HFFc6 (cell line): ENCODE data around the gene KCTD8. TPM values are rescaled to one million over a fixed set of nuclear protein-coding genes. Genes with fewer than 3 reads are reported as not detected.

ENCODE experiments used
- DNase-seq: peaks from one replicate; pipeline ENCODE4 v3.0.0-alpha.2; 2018
- H3K27ac Mint-ChIP-seq: 2 replicates; pipeline ENCODE4 v1.8.0; 2020; ENCODE audit warnings: mild to moderate bottlenecking, mixed read lengths
- H3K27me3 Mint-ChIP-seq: 2 replicates; pipeline ENCODE4 v1.8.0; 2021; ENCODE audit warnings: mild to moderate bottlenecking, moderate library complexity, mixed read lengths; ENCODE audit not compliant: insufficient read depth
- H3K36me3 Mint-ChIP-seq: 2 replicates; pipeline ENCODE4 v1.8.0; 2021; ENCODE audit warnings: low read depth, mixed read lengths
- H3K4me1 Mint-ChIP-seq: 2 replicates; pipeline ENCODE4 v1.8.0; 2020; ENCODE audit warnings: low read depth, mixed read lengths
- H3K4me3 Mint-ChIP-seq: 2 replicates; pipeline ENCODE4 v1.8.0; 2020; ENCODE audit warnings: mild to moderate bottlenecking, moderate library complexity, mixed read lengths
- H3K9me3 Mint-ChIP-seq: 2 replicates; pipeline ENCODE4 v1.8.0; 2020; ENCODE audit warnings: mild to moderate bottlenecking, mixed read lengths
- CTCF ChIP-seq: fragments of 200-600 bp; sonication (generic); IDR thresholded peaks from 2 replicates; pipeline ENCODE4 v1.5.0; 2021; ENCODE audit warnings: antibody characterized with exemption, mild to moderate bottlenecking
- total RNA-seq, 6 experiments: library from RNA; stranded (reverse); fragmentation: NEBNext Ultra II Directional; extraction: Animal tissue kit (Norgen Biotek cat#: 25700); gene quantifications; 2 replicates in 1 of 6; 3 replicates in 5 of 6; pipeline ENCODE4 v1.2.3, GENCODE V29; 2021

KCTD8 gene
- total RNA-seq, 6 experiments from 2014 or later = not detected

GRCh38 chr4:44462259-44462658 is 13.7 kb upstream of the KCTD8 start:
- no peaks in the 10 kb centered on the region for H3K27me3 Mint-ChIP-seq

DNA sequence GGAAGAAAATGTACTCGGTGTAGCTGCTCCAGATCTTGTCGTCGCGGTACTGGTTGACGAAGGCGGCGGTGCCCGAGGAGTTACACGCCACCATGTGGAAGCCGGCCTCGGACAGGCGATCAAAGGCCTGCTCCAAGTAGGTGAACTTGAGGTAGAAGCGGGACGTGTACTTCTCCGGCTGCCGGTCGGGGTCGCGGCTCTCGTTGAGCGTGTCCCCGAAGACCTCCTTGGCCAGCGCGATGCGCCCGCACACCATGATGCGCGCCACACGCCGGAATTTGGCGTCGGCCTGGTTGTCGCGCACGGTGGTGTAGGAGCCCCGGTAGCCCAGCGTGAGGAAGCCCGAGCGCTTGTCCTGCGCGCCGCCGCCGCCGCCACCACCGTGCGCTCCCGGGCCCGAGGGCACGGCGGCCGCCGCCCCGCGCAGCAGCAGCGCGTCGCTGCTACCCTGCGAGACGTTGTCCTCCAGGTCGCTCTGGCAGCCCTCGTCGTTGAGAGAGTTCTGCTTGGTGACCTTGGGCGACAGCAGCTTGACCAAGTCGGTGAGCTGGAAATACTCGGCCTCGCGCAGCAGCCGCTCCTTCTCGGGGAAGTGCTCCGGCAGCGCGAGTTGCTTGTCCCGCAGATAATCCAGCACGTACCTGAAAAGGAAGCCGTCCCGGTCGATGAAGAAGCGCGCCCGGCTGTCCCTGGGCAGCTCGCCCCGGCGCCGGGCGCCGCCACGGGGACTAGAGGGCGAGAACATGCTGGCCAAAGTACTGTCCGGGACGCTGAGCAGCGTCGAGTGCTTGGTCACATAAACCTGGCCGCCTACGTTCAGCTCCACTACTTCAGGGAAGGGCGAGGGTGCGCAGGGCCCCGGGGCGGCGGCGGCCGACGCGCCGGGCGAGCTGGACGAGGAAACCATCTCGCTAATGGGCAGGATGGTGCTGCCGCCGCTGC is 775 bp downstream of the KCTD8 start:
- Mint-ChIP-seq H3K9me3 (no peaks in the 10 kb centered on the region), H3K4me1 (peaks cover 7% of the 10 kb centered on the region), H3K36me3 (no peaks in the 10 kb centered on the region), H3K4me3 (no peak overlapping the region), H3K27me3 (peaks cover 3% of the 10 kb centered on the region; the same call in 1 of the 2 replicates), H3K27ac (no peak overlapping the region)
- no peak for TF ChIP-seq CTCF
- no peak for DNase-seq

More at GRCh38 chr4:44462259-44462658, 13.7 kb upstream of the KCTD8 start:
- no peaks in the 10 kb centered on the region for H3K4me1 Mint-ChIP-seq
- no peak for TF ChIP-seq CTCF
- H3K36me3 Mint-ChIP-seq = no peaks in the 10 kb centered on the region
- no peak for DNase-seq
- no peak overlapping the region for H3K4me3 Mint-ChIP-seq
- H3K27ac Mint-ChIP-seq = no peak overlapping the region
- H3K9me3 Mint-ChIP-seq = peaks cover 24% of the 10 kb centered on the region

DNA sequence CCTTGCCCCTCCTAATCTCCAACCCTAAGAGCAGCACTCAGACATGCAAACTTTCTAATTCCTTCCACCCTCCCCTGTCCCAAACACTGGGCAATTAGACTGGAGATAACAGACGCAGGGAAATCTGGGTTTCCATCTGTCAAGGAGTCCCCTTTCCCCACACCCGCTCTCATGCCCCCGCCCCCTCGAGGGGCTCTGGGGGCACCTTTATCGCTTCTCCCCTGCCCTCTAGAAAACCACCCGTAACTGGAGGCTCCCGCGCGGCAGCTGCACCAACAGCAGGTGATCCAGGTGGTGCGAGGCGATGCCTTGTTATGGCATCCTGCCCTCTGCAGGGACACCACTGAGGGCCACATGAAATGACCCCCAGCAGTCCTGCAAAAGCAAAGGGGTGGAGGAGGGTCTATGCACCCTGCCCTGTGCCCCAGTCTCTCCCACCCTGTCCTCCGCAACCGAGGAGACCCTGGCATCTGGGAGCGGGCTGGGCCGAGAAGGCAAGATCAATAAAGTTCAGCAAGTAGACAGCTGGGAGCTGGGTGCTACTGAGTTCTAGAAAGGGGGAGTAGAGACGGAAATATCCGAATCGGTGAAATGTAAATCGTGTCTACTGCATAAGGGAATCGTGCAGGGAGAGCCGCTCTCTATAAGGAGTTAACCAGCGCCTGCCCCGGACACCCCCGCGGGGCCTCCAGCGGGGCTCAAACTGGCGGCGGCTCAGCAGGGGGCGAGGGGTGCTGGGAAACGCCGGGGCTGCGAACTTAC is 1.6 kb downstream of the KCTD8 start:
- H3K9me3 Mint-ChIP-seq = no peaks in the 10 kb centered on the region
- no peak overlapping the region for H3K4me3 Mint-ChIP-seq
- peaks cover 7% of the 10 kb centered on the region for H3K4me1 Mint-ChIP-seq
- DNase-seq = no peak
- H3K36me3 Mint-ChIP-seq = no peaks in the 10 kb centered on the region
- H3K27ac Mint-ChIP-seq = no peak overlapping the region
- H3K27me3 Mint-ChIP-seq = peaks cover 3% of the 10 kb centered on the region; the same call in 1 of the 2 replicates
- no peak for TF ChIP-seq CTCF

GRCh38 chr4:44446191-44446590 is 2.4 kb downstream of the KCTD8 start:
- Mint-ChIP-seq H3K27me3 (peaks cover 3% of the 10 kb centered on the region; the same call in 1 of the 2 replicates), H3K4me1 (peaks cover 7% of the 10 kb centered on the region), H3K4me3 (no peak overlapping the region), H3K36me3 (no peaks in the 10 kb centered on the region), H3K9me3 (no peaks in the 10 kb centered on the region), H3K27ac (no peak overlapping the region)
- no peak for TF ChIP-seq CTCF
- no peak for DNase-seq

GRCh38 chr4:44438687-44439086 is 9.9 kb downstream of the KCTD8 start:
- H3K9me3 Mint-ChIP-seq = peaks cover 4% of the 10 kb centered on the region; the same call in 1 of the 2 replicates
- DNase-seq = no peak
- H3K4me3 Mint-ChIP-seq = no peak overlapping the region
- H3K36me3 Mint-ChIP-seq = no peaks in the 10 kb centered on the region
- no peaks in the 10 kb centered on the region for H3K4me1 Mint-ChIP-seq
- H3K27me3 Mint-ChIP-seq = no peaks in the 10 kb centered on the region; the same call in 1 of the 2 replicates
- no peak for TF ChIP-seq CTCF
- H3K27ac Mint-ChIP-seq = no peak overlapping the region
